Activated naive CD8-positive, alpha-beta T cell treated with anti-CD3 and anti-CD28 coated beads, Interleukin-2, amount 50 U/mL, for 24 hours (primary cell): Measurements from ENCODE around the gene PRR18.
A peak's percentile ranks its signal among the peaks of the same experiment; 100 is the strongest.

Experiments used
- ATAC-seq: fragments of 150-1000 bp; cut with Tn5 transposase; one replicate; pipeline ENCODE4 v1.10.0; 2021
- DNase-seq: peaks from one replicate; pipeline ENCODE4 v3.0.0; 2021
- H3K27ac Mint-ChIP-seq: one replicate; pipeline ENCODE4 v1.8.0; 2021; ENCODE audit warnings: mild to moderate bottlenecking, mixed read lengths
- H3K27me3 Mint-ChIP-seq: one replicate; pipeline ENCODE4 v1.8.0; 2021; ENCODE audit warnings: mixed read lengths
- H3K36me3 Mint-ChIP-seq: one replicate; pipeline ENCODE4 v1.8.0; 2021; ENCODE audit warnings: low read depth, mixed read lengths
- H3K4me1 Mint-ChIP-seq: one replicate; pipeline ENCODE4 v1.8.0; 2021; ENCODE audit warnings: mixed read lengths
- H3K4me3 Mint-ChIP-seq: one replicate; pipeline ENCODE4 v1.8.0; 2021; ENCODE audit warnings: mild to moderate bottlenecking, moderate library complexity, mixed read lengths
- H3K9me3 Mint-ChIP-seq: one replicate; pipeline ENCODE4 v1.8.0; 2021; ENCODE audit warnings: mixed read lengths

Gene PRR18

DNA sequence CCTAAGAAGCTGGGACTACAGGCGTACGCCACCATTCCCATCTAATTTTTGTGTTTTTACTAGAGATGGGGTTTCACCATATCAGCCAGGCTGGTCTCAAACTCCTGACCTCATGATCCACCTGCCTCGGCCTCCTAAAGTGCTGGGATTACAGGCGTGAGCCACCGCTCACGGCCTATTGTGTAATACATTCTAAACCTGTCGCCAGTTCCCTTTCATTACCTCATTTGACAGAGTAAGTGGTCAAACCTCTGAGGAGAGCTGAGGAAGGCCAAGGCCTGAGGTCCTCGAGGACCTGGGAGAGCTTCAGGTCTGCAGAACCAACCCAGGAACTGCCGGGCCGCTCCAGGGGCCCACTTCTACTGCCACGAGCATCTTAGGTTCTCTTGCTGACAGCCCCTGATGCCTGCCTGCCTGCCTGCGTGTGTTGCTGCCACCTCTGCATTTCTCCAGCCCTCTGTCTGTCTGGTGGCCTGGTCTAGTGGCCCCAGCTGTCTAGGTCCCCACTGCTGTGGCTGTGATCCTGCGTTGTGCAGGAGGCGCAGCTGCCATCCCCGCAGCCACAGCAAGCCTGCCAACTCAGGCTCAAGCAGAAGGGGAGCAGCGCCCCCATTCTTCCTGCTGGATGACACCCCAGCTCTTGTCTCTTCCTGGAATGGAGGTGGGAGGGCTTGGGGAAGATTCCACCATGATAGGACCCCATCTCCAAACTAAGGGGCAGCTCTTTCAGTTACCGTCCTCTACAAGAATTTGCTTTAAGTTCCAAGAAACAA lies 45.3 kb downstream of the PRR18 start:
- H3K27me3 Mint-ChIP-seq, result no peaks in the 10 kb centered on the region
- H3K27ac Mint-ChIP-seq, result no peak overlapping the region
- DNase-seq (no peak), ATAC-seq (no peak)
- no peaks in the 10 kb centered on the region for H3K9me3 Mint-ChIP-seq
- H3K4me1 Mint-ChIP-seq, result peaks cover 29% of the 10 kb centered on the region
- no peak overlapping the region for H3K4me3 Mint-ChIP-seq
- no peaks in the 10 kb centered on the region for H3K36me3 Mint-ChIP-seq

DNA sequence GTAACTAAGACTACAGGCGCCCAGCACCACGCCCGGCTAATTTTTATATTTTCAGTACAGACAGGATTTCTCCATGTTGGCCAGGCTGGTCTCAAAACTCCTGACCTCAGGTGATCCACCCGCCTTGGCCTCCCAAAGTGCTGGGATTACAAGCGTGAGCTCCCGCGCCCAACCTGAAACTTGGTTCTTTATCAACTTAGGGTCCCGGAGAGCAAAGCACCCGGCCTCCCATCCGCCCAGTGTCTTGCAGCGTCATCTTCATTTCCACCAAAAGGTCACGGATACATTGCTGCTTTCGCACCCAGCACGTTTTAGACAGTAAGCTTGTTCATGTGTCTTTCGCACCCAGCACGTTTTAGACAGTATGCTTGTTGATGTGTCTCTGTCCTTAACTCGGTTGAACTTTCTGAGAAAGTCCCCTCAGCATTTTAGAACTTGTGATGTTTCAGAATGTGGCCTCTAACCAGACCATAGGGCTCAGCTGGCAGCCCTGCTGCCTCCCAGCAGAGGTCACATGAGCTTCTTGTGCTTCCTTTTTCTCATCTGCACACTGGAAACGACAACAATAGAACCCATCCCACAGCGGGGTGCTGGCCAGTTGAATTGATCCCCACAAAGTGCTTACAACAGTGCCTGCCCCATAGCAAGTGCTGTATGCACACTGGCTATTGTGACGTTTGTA lies 48.8 kb downstream of the PRR18 start:
- Mint-ChIP-seq H3K4me3 (peak overlapping the region; percentile 63), H3K4me1 (peaks cover 41% of the 10 kb centered on the region), H3K9me3 (no peaks in the 10 kb centered on the region), H3K27me3 (peaks cover 14% of the 10 kb centered on the region), H3K36me3 (no peaks in the 10 kb centered on the region), H3K27ac (peak overlapping the region; percentile 75)
- peak; percentile 33 for DNase-seq
- peak; percentile 22 for ATAC-seq

DNA sequence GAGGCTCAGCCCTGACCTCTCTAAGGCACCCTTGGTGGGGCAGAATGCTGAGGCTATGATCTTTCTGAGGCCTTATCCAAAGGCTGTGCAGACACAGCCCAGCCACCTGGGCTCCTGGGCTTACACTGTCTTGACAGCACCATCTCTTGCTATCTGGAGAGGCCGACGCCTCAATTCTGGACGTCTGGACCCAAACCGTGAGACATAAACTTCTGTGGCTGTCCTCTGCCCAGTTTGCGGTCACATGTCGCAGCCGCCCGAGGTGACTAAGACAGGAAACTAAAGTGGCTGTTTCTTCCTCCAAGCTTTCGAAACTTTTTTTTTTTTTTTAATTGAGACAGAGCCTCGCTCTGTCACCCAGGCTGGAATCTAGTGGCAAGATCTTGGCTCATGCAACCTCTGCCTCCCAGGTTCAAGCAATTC lies 49.3 kb downstream of the PRR18 start:
- Mint-ChIP-seq H3K36me3 (no peaks in the 10 kb centered on the region), H3K27me3 (peaks cover 19% of the 10 kb centered on the region), H3K4me3 (peak overlapping the region; percentile 63), H3K27ac (peak overlapping the region; percentile 75), H3K9me3 (no peaks in the 10 kb centered on the region), H3K4me1 (peaks cover 45% of the 10 kb centered on the region)
- ATAC-seq (peak; percentile 77), DNase-seq (peak; percentile 52)

DNA sequence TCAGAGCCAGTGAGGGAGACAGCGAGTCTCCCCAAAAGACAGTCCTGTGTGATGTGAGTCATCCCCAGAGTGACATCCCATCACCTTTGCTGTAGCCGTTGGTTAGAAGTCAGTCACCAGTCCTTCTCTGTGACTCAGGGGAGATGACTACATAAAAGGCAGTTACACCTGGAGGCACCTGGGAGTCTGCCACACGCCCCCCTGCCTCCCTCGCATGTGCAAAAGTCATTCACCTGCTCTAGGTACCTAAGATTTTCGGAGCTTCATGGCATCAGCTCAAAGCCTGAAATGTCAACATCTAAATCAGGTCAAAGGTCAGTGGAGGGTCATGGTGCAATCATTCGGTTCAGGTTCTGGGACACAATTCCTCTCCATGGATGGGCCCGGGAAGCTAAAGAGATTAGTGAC lies 50.3 kb downstream of the PRR18 start:
- Mint-ChIP-seq H3K4me1 (peaks cover 50% of the 10 kb centered on the region), H3K4me3 (peak overlapping the region; percentile 13), H3K36me3 (no peaks in the 10 kb centered on the region), H3K9me3 (no peaks in the 10 kb centered on the region), H3K27ac (no peak overlapping the region), H3K27me3 (peaks cover 22% of the 10 kb centered on the region)
- no peak for DNase-seq
- ATAC-seq, result peak; percentile 82
